GM12872 (cell line): ENCODE data around the gene SULT1B1.

Experiments used
- TF ChIP-seq, protein P1 (sequence below): IDR thresholded peaks from 3 replicates; pipeline ENCODE4 v1.5.1; 2011; ENCODE audit warnings: low read depth, mild to moderate bottlenecking, low read length, moderate library complexity; ENCODE audit not compliant: insufficient read depth

SULT1B1 gene

DNA sequence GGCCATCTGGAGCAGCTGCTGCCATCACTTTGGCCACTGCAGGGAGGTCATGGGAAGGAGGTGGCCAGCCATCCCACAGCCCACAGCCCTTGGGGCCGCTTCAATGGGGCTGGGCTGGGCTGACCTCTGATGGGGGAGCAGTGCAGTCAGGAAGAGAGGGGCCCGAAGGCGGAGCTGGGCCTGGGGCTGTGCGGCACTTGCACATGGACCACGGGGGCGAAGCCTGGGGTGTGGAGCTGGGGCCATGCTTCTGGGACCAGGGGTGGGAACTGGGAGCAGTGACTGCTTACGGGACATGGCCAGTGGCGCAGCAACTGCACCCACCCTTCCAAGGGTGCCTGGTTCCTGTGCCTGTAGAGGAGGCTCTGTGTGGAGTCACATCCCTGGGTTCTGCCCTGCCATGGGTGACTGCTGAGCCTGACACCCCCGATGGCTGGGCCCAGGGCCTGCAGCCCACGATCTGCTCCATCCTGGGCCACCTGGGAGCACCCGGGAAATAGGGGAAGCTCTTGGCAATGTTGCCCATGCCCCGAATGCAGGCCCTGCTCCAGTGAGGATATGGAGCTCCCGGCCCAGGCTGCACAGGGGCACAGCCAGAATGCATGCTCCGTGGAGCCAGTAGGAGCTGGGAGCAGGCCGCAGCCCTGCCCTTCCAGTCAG is 22.4 kb upstream of the SULT1B1 start:
- TF ChIP-seq, protein P1, sequence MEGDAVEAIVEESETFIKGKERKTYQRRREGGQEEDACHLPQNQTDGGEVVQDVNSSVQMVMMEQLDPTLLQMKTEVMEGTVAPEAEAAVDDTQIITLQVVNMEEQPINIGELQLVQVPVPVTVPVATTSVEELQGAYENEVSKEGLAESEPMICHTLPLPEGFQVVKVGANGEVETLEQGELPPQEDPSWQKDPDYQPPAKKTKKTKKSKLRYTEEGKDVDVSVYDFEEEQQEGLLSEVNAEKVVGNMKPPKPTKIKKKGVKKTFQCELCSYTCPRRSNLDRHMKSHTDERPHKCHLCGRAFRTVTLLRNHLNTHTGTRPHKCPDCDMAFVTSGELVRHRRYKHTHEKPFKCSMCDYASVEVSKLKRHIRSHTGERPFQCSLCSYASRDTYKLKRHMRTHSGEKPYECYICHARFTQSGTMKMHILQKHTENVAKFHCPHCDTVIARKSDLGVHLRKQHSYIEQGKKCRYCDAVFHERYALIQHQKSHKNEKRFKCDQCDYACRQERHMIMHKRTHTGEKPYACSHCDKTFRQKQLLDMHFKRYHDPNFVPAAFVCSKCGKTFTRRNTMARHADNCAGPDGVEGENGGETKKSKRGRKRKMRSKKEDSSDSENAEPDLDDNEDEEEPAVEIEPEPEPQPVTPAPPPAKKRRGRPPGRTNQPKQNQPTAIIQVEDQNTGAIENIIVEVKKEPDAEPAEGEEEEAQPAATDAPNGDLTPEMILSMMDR, result no peak

DNA sequence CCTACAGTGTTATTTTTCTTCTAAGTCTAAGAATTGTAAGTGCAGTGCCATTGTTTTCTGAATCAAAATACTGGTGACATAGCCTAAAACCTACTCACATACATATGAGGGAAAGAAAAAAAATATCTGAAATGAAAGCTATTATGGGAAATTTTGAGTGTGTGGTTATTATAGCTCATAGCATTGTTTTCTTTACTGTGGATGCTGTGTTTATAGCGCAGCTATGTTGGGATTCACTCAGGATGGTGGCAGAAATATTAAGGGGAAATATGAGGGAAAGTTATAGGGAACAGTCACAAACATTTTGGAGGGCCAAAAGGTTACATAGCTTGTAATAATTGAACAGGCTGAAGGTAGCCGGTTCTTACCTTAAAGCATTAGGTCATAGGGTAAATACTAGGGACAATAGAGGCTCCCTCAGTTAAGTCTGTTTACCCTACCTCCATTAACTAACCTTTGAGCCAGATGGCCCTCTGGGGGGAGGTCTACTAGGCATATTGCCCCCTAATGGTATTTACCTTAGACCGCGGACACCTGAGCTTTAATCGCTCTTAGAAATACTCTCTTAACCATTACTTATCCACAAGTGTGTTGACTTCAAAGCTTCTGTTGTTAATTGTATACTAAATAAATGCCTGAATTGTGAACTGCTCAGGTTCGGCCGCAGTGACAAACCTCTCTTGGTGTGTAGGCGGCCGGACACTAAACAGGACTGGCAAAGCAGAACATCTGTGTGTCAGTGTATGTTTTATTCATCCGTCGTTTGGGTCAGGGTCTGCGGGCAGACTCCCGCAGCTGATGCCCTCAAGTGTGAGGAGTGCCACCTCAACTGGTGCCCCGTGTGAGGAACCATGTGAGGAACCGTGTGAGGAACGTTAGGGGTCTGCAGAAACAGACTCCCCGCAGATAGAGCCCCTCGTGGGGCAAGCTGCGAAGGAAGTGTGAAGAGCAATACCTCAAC is 21.3 kb upstream of the SULT1B1 start:
- TF ChIP-seq, protein P1, result no peak

DNA sequence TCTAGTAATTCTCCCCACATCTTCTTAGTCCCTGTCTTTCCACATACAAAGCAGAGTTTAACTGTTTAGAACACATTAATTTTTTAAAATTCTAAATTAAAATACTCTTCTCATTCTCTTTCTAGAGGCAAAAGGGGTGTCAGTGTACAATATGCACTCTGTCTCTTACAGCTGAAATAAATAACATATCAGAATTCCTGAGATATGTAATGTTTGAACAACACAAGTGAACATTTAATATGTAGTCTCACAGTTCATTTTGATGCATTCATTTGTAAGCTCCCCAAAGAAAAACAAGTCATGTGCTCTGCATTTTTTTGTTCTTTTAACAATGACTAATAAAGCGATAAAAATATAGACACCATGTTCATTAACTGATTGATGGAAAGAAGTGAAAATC is 19.7 kb upstream of the SULT1B1 start:
- TF ChIP-seq, protein P1, result no peak

DNA sequence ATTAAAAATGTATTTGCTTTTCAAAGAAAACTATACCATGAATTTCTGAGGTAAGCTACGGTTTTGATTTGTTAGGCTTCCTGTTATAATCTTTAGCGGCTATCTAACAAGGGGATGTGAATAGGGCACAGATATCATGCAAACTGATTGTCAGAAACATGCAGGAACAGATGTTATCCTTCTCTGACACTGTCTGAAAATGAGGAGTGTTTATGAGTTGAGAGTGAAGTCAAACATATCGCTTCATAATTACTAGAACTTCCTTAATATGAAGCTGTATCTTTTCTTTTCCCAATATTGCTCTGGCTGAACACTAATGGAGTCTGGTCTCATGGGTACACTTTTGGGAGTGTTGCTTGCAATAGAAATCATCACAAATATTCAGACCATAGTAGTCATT is 16.3 kb upstream of the SULT1B1 start:
- TF ChIP-seq, protein P1, result no peak

DNA sequence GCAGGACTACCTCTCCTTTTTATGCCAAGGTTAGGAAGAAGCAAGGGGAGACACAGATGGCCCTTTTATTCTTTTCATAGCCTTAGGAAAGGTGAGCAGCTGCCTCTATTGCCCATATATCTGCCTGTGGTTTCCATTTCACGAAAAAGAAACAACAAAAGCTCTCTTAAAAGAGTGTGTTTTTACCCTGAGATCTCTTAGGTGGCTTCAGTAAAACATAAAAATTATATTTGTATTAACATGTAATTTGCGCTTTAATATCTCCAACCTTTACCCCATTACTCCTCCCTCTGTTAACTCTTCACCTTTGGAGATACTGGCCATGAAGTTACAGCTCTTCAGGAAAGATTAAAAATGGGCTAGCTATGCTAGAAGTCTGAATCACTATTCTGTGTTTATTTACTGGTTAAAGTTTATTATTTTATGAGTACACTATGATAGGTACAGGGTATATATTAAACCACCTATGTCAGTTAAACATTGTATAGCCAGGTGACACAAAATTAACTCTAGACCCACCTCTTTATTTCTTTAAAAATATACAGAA is 15.0 kb upstream of the SULT1B1 start:
- TF ChIP-seq, protein P1, result no peak

DNA sequence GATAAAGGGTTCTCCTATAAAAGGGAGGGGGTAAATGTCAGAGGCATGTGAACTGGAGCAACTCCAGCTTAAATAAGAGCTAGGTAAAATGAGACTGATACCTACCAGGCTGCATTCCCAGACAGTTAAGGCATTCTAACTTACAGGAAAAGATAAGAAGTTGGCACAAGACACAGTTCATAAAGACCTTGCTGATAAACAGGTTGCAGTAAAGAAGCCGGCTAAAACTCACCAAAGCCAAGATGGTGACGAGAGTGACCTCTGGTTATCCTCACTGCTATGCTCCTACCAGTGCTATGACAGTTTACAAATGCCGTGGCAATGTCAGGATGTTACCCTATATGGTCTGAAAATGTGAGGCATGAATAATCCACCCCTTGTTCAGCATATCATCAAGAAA is 13.1 kb upstream of the SULT1B1 start:
- TF ChIP-seq, protein P1, result no peak

DNA sequence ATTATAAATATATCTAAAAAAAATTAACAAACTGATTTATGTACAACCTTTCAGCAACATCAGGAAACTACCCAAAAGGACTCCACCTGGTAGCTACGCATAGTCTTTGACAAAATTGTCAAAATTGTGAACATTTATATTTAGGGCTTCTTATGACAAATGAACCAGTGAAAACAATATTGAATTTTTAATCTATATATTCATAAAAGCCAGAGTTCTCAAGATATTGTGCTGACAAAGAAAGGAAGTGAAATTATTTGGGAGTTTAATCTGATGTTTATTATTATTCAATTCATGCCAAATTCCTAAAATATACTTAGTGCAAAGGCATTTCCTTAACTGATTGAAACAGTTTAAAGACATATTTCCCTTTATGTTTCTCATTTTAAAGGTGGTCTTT is 5.3 kb upstream of the SULT1B1 start:
- TF ChIP-seq, protein P1, result no peak
